Stimulated activated naive CD4-positive, alpha-beta T cell treated with Interleukin-2 at 50 U/mL for 16 hours (primary cell): ENCODE results near the gene MBD5.

Source experiments
- DNase-seq: peaks from one replicate; lab custom pipeline; 2025; lab: John Stamatoyannopoulos, UW

Gene MBD5

GRCh38 chr2:148231858-148232257 is 211.0 kb downstream of the MBD5 start:
- no peak for DNase-seq

DNA sequence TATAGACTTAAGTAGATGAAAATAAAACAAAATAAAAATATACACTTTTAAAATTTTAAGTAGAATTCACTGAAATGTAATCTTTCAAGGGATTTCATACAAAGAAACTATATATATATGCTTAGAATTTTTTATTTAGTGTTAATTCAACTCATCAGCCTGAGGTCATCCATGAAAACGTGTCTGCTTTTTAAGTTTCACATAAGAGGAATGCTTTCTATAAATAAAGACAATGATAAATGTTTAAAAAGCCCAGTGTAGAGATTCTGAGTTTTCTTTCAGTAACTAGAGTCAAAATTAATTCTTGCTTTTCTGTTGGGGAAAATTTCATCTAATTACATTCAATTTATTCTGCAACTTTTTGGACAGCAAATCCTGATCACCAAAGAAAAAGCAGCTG is 213.3 kb downstream of the MBD5 start:
- no peak for DNase-seq

DNA sequence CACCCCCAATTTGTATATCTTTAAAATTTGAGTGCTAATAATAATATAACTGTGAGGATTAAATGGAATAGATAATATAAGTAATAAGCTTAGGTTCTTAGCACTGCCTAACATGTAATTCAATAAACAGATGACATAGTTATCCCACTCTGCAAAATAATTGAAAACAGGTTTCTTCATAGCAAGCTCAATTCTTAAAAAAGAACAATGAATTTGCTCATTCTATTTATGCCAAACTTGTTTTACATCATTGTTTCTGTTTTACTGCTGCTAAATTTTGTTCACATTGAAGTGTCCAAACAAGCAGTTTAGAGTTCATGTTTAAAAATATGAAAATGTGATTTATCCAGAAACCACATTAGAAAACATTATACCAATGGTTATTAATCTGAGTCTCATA is 217.0 kb downstream of the MBD5 start:
- DNase-seq, result no peak

GRCh38 chr2:148238561-148238960 is 217.7 kb downstream of the MBD5 start:
- no peak for DNase-seq

GRCh38 chr2:148240838-148241237 is 219.9 kb downstream of the MBD5 start:
- DNase-seq, result no peak

DNA sequence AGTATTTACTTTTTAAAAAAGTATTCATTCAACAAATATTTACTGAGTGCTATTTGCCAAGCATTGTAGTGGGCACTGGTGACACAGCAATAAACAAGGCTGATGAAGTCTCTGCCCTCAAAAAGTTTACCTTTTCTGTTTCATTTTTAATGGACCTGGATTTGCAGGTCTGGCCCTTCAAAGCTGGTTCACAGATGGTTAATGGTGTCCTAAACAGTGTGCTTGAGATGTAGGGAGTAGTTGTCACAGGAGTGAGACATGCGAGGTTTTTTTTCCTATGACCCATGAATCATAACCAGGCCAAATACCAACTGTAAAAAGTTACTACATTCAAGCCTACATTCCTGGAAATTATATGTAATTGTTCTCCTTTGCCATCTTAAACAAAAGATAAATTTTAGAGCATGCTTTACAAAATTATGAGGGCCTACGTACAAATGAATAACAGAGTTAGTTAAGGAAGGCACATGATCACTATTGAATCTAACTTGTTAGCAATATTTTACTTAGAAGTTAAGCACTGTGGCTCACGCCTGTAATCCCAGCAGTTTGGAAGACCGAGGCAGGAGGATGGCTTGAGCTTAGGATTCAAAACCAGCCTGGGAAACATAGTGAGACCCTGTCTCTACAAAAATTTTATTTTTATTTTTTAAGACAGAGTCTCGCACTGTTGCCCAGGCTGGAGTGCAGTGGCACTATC is 223.9 kb downstream of the MBD5 start:
- no peak for DNase-seq

- no peak for DNase-seq
Observed at GRCh38 chr2:148251993-148252392, 231.1 kb downstream of the MBD5 start.

GRCh38 chr2:148252646-148253045 is 231.8 kb downstream of the MBD5 start:
- DNase-seq, result no peak

DNA sequence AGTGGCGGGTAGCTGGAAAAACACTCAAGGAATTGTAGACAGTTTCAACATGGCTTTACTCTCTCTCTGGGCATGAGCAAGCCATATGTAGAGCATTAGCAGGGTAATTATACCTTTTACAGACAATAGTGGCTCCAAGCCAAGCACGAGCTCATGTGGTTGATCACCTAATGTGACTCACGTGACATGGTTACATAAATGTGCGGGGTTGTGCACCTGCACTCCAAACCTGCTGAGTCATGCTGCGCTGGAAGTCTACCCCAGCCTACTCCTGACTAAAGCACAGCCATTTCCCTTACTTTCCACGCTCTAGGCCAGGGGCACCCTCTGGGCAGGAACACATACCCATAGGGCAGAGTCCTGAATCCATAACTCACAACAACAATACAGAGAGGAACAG is 232.8 kb downstream of the MBD5 start:
- no peak for DNase-seq

- no peak for DNase-seq
Observed at GRCh38 chr2:148255929-148256328, 235.0 kb downstream of the MBD5 start.

DNA sequence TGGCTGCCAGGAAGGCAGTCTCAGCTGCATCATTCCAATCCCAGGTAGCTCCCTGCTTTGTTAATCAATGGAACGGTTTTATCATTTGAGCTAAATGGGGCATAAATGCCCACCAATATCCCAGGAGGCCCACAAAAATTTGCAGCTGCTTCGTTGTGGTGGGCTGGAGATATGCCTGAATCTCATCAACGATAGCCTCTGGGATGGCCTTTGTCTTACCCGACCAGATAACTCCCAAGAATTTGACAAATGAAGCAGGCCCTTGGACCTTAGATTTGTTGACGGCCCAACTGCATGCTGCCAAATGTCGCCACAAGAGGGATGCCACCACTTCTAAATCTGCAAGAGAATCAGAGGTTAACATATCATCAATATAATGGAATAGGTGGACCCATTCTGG is 236.4 kb downstream of the MBD5 start:
- no peak for DNase-seq

DNA sequence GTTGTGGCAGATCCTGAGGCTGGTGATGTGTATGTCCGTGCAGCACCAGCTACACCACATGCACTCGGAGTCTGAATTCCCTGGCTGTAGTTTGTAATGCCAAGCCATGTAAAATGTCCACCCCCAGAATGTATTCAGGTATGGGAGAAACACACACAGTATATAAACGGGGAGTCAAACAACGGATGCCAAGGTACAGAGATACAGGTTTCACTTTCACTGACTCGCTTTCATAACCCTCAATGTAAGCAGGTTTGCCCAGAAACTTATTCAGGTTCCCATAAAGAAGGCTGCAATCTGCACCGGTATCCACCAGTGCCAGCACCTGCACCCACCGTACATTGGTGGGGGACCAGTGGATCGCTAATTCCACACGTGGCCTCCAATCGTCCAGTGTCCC is 237.2 kb downstream of the MBD5 start:
- no peak for DNase-seq

DNA sequence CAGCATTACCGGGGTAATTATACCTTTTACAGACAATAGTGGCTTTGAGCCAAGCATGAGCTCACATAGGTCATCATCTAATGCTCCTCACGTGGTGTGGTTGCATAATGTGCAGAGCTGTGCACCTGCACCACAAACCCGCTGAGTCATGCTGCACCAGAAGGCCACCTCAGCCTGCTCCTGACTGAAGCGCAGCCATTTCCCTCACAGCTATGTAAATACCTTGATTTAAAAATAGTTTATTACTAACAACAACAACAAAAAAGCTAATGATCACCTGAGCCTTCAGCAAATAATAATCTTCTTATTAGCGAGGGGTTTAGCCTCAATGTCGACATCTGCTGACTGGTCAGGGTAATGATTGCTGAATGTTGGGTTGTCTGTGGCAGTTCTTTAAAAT is 238.8 kb downstream of the MBD5 start:
- no peak for DNase-seq

- no peak for DNase-seq
Observed at GRCh38 chr2:148263890-148264289, 243.0 kb downstream of the MBD5 start.

DNA sequence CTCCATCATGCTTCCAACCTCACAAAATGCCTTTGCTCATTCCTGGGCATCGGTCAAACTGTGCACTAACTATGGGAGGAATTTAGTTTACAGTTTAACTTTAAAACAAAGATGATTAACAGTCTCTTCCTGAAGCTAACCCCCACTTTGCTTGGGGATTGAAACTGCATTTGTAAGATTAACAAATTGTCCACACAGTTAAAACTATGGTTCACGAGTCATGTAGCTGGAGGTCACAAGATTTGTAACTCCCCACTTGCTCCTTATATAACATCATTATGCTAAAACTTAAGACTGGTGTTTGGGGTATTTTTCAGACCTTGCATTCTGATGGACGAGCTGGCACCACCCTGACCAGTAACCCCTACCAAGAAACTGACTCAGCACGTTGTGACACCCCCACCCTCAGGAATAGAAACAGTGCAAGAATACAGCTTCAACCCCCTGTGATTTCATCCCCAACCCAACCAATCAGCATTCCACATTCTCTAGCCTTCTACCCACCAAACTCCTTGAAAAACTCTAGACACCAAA is 252.3 kb downstream of the MBD5 start:
- DNase-seq, result no peak

GRCh38 chr2:148279216-148279615 is 258.3 kb downstream of the MBD5 start:
- DNase-seq, result no peak

- DNase-seq, result no peak
Observed at GRCh38 chr2:148282201-148282600, 261.3 kb downstream of the MBD5 start.

GRCh38 chr2:148292431-148292830 is 271.5 kb downstream of the MBD5 start:
- no peak for DNase-seq

DNA sequence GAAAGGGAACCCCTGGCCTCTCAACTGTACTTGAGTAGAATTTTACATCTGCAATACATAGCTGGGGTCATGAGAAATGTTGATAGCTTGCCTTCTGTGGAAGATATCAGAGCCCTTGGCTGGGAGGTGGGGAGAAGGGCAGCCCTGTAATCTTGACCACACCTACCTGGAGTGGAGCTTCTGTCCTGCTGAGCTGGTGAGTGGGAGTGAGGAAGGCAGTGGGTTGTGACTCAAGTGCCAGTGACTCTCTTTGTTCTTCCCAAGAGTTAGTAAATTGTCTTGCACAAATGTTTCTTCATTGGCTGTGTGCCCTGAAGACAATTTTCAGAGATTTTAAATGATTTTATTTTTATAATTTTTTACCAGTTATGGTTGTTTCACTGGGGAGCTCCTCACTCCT is 277.3 kb downstream of the MBD5 start:
- no peak for DNase-seq

DNA sequence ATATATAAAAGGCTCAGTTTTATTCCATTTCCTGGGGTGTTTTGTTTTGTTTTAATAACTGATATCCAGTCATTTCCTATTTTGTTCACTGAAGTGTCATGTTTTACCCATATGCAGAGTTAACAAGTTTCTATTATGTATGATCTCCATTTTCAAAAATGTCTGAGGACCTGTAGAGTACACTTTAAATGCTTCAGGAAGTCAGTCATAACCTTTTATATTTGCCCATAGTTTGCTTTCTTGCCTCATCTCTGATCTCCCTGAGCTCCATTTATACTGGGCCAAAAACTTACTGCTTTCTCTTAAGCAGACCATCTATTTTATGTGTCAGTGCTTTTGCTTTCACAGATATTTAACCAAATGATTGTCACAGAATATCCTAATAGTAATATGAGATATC is 278.7 kb downstream of the MBD5 start:
- no peak for DNase-seq

DNA sequence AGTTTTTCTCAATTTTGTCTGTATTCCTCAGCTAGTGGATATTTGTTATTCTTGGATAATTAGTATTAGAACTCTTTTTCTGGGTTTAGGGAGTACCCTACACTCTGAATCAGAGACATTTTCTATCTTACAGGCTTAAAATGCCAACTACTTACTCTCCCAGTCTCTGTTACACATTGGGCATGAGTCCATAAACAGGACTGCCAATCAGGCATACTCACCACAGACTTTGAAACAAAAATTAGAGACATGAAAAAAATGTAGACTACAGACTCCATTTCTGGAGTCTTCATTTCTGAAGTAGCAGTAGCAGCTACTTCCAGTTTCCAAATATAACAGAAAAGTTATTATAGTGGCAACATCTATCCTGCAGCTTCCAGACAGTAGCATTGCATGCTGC is 279.7 kb downstream of the MBD5 start:
- DNase-seq, result no peak

DNA sequence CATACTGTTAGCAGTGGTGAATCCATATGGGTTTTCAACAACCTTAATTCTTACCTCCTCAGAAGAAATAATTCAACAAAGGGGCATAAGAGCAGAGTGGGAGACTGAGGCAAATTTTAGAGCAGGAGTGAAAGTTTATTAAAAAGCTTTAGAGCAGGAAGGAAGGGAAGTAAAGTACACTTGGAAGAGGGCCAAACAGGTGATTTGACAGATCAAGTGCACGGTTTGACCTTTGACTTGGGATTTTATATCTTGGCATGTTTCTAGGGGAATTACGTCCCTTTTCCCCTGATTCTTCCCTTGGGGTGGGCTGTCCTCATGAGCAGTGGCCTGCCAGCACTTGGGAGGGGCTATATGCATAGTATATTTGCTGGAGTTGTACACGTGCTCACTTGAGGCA is 280.5 kb downstream of the MBD5 start:
- DNase-seq, result no peak

DNA sequence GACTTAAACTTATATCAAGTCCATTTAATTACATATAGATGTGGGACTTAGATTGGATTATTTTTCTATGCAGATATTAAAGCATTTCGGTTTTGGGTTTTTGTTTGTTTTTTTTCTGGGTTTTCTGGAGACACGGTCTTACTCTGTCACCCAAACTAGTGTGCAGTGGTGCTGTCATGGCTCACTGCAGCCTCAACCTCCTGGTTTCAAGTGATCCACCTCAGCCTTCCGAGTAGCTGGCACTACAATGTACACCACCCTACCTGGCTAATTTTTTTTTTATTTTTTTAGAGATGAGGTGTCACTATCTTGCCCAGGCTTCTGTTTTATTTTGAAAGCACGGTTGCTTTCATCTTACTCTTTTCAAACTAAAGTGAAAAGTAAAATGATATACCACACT is 281.6 kb downstream of the MBD5 start:
- no peak for DNase-seq

DNA sequence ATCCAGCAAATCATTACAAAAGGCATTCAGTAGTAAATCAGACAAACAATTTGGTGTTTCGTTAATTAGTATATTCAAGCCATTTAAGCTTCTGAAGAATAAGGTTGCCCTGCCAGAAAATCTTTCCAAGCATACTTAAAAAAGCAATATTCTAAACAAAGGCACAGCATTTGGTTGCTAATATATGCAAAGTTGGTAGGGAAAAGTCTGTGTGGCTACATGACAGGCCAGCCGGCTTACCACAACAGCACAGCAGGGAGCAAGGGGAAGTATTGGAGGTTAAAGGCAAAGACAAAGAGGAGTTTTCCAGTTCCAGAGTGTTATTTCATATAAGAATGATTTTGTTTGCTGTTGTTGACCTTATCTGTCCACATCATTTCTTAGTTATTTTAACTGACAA is 282.3 kb downstream of the MBD5 start:
- no peak for DNase-seq
